Measurements from ENCODE around the gene WDR45B. TPM values are rescaled to one million over a fixed set of nuclear protein-coding genes. Genes with fewer than 3 reads are reported as not detected.

The WDR45B gene
- total RNA-seq, 1 donor from 2014 or later = 75.6 TPM

GRCh38 chr17:82619211-82619610 lies 29.0 kb downstream of the WDR45B start:
- no peak for TF ChIP-seq CTCF (IDR thresholded peaks at IDR 0.05)
- no peaks in the 10 kb centered on the region for H3K9me3 Mint-ChIP-seq (ENCODE audit: unreplicated experiment)
- H3K27me3 Mint-ChIP-seq (ENCODE audit: unreplicated experiment) = no peaks in the 10 kb centered on the region
- H3K36me3 Mint-ChIP-seq (ENCODE audit: unreplicated experiment) = peaks cover 50% of the 10 kb centered on the region
- H3K4me1 Mint-ChIP-seq (ENCODE audit: unreplicated experiment) = no peaks in the 10 kb centered on the region
- H3K4me3 Mint-ChIP-seq (ENCODE audit: unreplicated experiment) = no peak overlapping the region
- H3K27ac Mint-ChIP-seq (ENCODE audit: unreplicated experiment) = no peak overlapping the region
- no peak for DNase-seq (ENCODE audit: extremely low spot score, unreplicated experiment)

- H3K36me3 Mint-ChIP-seq (ENCODE audit: unreplicated experiment) = peaks cover 47% of the 10 kb centered on the region
These were observed 32.1 kb downstream of the WDR45B start for GRCh38 chr17:82616021-82616711.

GRCh38 chr17:82615084-82616020 lies 32.9 kb downstream of the WDR45B start:
- H3K9me3 Mint-ChIP-seq (ENCODE audit: unreplicated experiment) = no peaks in the 10 kb centered on the region
- H3K4me3 Mint-ChIP-seq (ENCODE audit: unreplicated experiment) = no peak overlapping the region
- no peak for TF ChIP-seq CTCF (IDR thresholded peaks at IDR 0.05)
- peaks cover 41% of the 10 kb centered on the region for H3K36me3 Mint-ChIP-seq (ENCODE audit: unreplicated experiment)
- H3K27ac Mint-ChIP-seq (ENCODE audit: unreplicated experiment) = no peak overlapping the region
- DNase-seq (ENCODE audit: extremely low spot score, unreplicated experiment) = no peak
- peaks cover 7% of the 10 kb centered on the region for H3K4me1 Mint-ChIP-seq (ENCODE audit: unreplicated experiment)
- H3K27me3 Mint-ChIP-seq (ENCODE audit: unreplicated experiment) = no peaks in the 10 kb centered on the region

More at GRCh38 chr17:82616021-82616711, 32.1 kb downstream of the WDR45B start:
- TF ChIP-seq CTCF (IDR thresholded peaks at IDR 0.05) = no peak
- H3K4me3 Mint-ChIP-seq (ENCODE audit: unreplicated experiment) = no peak overlapping the region
- no peaks in the 10 kb centered on the region for H3K9me3 Mint-ChIP-seq (ENCODE audit: unreplicated experiment)
- no peak for DNase-seq (ENCODE audit: extremely low spot score, unreplicated experiment)
- H3K27ac Mint-ChIP-seq (ENCODE audit: unreplicated experiment) = no peak overlapping the region
- peaks cover 7% of the 10 kb centered on the region for H3K4me1 Mint-ChIP-seq (ENCODE audit: unreplicated experiment)
- H3K27me3 Mint-ChIP-seq (ENCODE audit: unreplicated experiment) = no peaks in the 10 kb centered on the region

GRCh38 chr17:82614095-82614631 lies 34.1 kb downstream of the WDR45B start:
- Mint-ChIP-seq H3K27ac (ENCODE audit: unreplicated experiment) (no peak overlapping the region), H3K4me1 (ENCODE audit: unreplicated experiment) (peaks cover 7% of the 10 kb centered on the region), H3K4me3 (ENCODE audit: unreplicated experiment) (no peak overlapping the region), H3K27me3 (ENCODE audit: unreplicated experiment) (no peaks in the 10 kb centered on the region), H3K9me3 (ENCODE audit: unreplicated experiment) (no peaks in the 10 kb centered on the region), H3K36me3 (ENCODE audit: unreplicated experiment) (peaks cover 42% of the 10 kb centered on the region)
- no peak for TF ChIP-seq CTCF (IDR thresholded peaks at IDR 0.05)
- no peak for DNase-seq (ENCODE audit: extremely low spot score, unreplicated experiment)

All from osteocyte (in vitro differentiated cells).